H9 (cell line): ENCODE results near the gene SYCE3. TPM values are rescaled to one million over a fixed set of nuclear protein-coding genes. Genes with fewer than 3 reads are reported as not detected.

Experiments
- DNase-seq: peaks from one replicate; pipeline ENCODE4 v3.0.0-alpha.2; 2017
- H2AFZ ChIP-seq: one replicate; pipeline ENCODE4 v1.6.1; 2013; ENCODE audit warnings: mild to moderate bottlenecking, low read length, control low read depth, moderate library complexity
- H2AK5ac ChIP-seq: 2 replicates; pipeline ENCODE4 v1.6.1; 2013; ENCODE audit warnings: low read length, control low read depth, mixed read lengths; ENCODE audit not compliant: insufficient read length
- H2BK120ac ChIP-seq: one replicate; pipeline ENCODE4 v1.6.1; 2013; ENCODE audit warnings: low read depth, mild to moderate bottlenecking, low read length, control low read depth, inconsistent platforms; ENCODE audit not compliant: poor library complexity, severe bottlenecking
- H2BK12ac ChIP-seq: 2 replicates; pipeline ENCODE4 v1.6.1; 2013; ENCODE audit warnings: low read length, control low read depth, mixed read lengths, low read depth; ENCODE audit not compliant: insufficient read length
- H2BK15ac ChIP-seq: 2 replicates; pipeline ENCODE4 v1.6.1; 2013; ENCODE audit warnings: low read depth, low read length, control low read depth
- H2BK20ac ChIP-seq: one replicate; pipeline ENCODE4 v1.6.1; 2013; ENCODE audit warnings: low read depth, mild to moderate bottlenecking, low read length, control low read depth, inconsistent platforms; ENCODE audit not compliant: poor library complexity, severe bottlenecking
- H2BK5ac ChIP-seq: 2 replicates; pipeline ENCODE4 v1.6.1; 2013; ENCODE audit warnings: low read length, control low read depth, mixed read lengths; ENCODE audit not compliant: insufficient read length
- H3K14ac ChIP-seq: 2 replicates; pipeline ENCODE4 v1.6.1; 2013; ENCODE audit warnings: low read length, control low read depth; ENCODE audit not compliant: insufficient read depth
- H3K18ac ChIP-seq: 2 replicates; pipeline ENCODE4 v1.6.1; 2013; ENCODE audit warnings: low read depth, mild to moderate bottlenecking, mixed read lengths, low read length, control low read depth; ENCODE audit not compliant: insufficient read length
- H3K23ac ChIP-seq: 2 replicates; pipeline ENCODE4 v1.6.1; 2013; ENCODE audit warnings: low read length, control low read depth, mixed read lengths, low read depth; ENCODE audit not compliant: insufficient read length
- H3K23me2 ChIP-seq: 2 replicates; pipeline ENCODE4 v1.6.1; 2013; ENCODE audit warnings: low read depth, mild to moderate bottlenecking, mixed read lengths, low read length, control low read depth; ENCODE audit not compliant: insufficient read length, poor library complexity, severe bottlenecking
- H3K27ac ChIP-seq: 2 replicates; pipeline ENCODE4 v1.5.1; 2013; ENCODE audit warnings: low read length, control low read depth, mixed read lengths, low read depth; ENCODE audit not compliant: insufficient read length
- H3K27me3 ChIP-seq: 2 replicates; pipeline ENCODE4 v1.6.1; 2013; ENCODE audit warnings: low read length, control low read depth, inconsistent platforms; ENCODE audit not compliant: insufficient read depth
- H3K4ac ChIP-seq: 2 replicates; pipeline ENCODE4 v1.6.1; 2013; ENCODE audit warnings: low read depth, mild to moderate bottlenecking, control low read depth, inconsistent platforms, low read length, moderate library complexity
- H3K4me1 ChIP-seq: 2 replicates; pipeline ENCODE4 v1.6.1; 2013; ENCODE audit warnings: low read length, control low read depth, inconsistent platforms; ENCODE audit not compliant: insufficient read depth
- H3K4me2 ChIP-seq: 2 replicates; pipeline ENCODE4 v1.6.1; 2013; ENCODE audit warnings: low read length, control low read depth, mixed read lengths; ENCODE audit not compliant: insufficient read length, insufficient read depth
- H3K56ac ChIP-seq: 2 replicates; pipeline ENCODE4 v1.6.1; 2013; ENCODE audit warnings: low read depth, mild to moderate bottlenecking, mixed read lengths, low read length, control low read depth; ENCODE audit not compliant: insufficient read length
- H3K79me1 ChIP-seq: 2 replicates; pipeline ENCODE4 v1.6.1; 2013; ENCODE audit warnings: low read depth, mild to moderate bottlenecking, moderate library complexity, low read length, control low read depth, inconsistent platforms; ENCODE audit not compliant: insufficient read depth, poor library complexity, severe bottlenecking
- H3K79me2 ChIP-seq: 2 replicates; pipeline ENCODE4 v1.6.1; 2013; ENCODE audit warnings: low read length, control low read depth, inconsistent platforms; ENCODE audit not compliant: insufficient read depth
- H3K9ac ChIP-seq: 2 replicates; pipeline ENCODE4 v1.6.1; 2013; ENCODE audit warnings: low read length, control low read depth, mixed read lengths; ENCODE audit not compliant: insufficient read length; ENCODE audit errors: extremely low read depth
- H3K9me3 ChIP-seq: one replicate; pipeline ENCODE4 v1.6.1; 2013; ENCODE audit warnings: low read depth, low read length, inconsistent platforms; ENCODE audit not compliant: control insufficient read depth
- H3T11ph ChIP-seq: one replicate; pipeline ENCODE4 v1.6.1; 2013; ENCODE audit warnings: mild to moderate bottlenecking, low read length, control low read depth, inconsistent platforms
- H4K20me1 ChIP-seq: one replicate; pipeline ENCODE4 v1.6.1; 2013; ENCODE audit not compliant: control insufficient read depth, insufficient read length, insufficient read depth
- H4K5ac ChIP-seq: 2 replicates; pipeline ENCODE4 v1.6.1; 2013; ENCODE audit warnings: low read depth, mild to moderate bottlenecking, mixed read lengths, low read length, control low read depth; ENCODE audit not compliant: insufficient read length
- H4K8ac ChIP-seq: replicated peaks from 2 replicates; pipeline ENCODE4 v1.6.1; 2013; ENCODE audit warnings: low read length, control low read depth, mixed read lengths, low read depth; ENCODE audit not compliant: insufficient read length
- H4K91ac ChIP-seq: 2 replicates; pipeline ENCODE4 v1.6.1; 2013; ENCODE audit warnings: low read depth, mild to moderate bottlenecking, moderate library complexity, mixed read lengths, low read length, control low read depth; ENCODE audit not compliant: insufficient read length
- H3K27ac Mint-ChIP-seq, 3 experiments: 2 replicates in 2 of 3; 3 replicates in 1 of 3; pipeline ENCODE4 v1.8.0; 2020 to 2021; ENCODE audit warnings: mixed read lengths in 3 of 3, mild to moderate bottlenecking in 1 of 3, moderate library complexity in 1 of 3
- H3K27me3 Mint-ChIP-seq: 2 replicates; pipeline ENCODE4 v1.8.0; 2021; ENCODE audit warnings: low read depth, mild to moderate bottlenecking, moderate library complexity, mixed read lengths
- H3K36me3 Mint-ChIP-seq, 3 experiments: 2 replicates in 2 of 3; 3 replicates in 1 of 3; pipeline ENCODE4 v1.8.0; 2020 to 2021; ENCODE audit warnings: low read depth in 3 of 3, mixed read lengths in 3 of 3; ENCODE audit not compliant: insufficient read depth in 1 of 3
- H3K4me1 Mint-ChIP-seq, 2 experiments: 2 replicates each; pipeline ENCODE4 v1.8.0; 2020; ENCODE audit warnings: mixed read lengths in 2 of 2
- H3K4me3 Mint-ChIP-seq, 2 experiments: 2 replicates in 1 of 2; 3 replicates in 1 of 2; pipeline ENCODE4 v1.8.0; 2020 to 2021; ENCODE audit warnings: mild to moderate bottlenecking in 2 of 2, mixed read lengths in 2 of 2, moderate library complexity in 1 of 2
- H3K9me3 Mint-ChIP-seq, 2 experiments: 2 replicates in 1 of 2; 3 replicates in 1 of 2; pipeline ENCODE4 v1.8.0; 2020; ENCODE audit warnings: mild to moderate bottlenecking in 2 of 2, mixed read lengths in 2 of 2, moderate library complexity in 1 of 2
- CTCF ChIP-seq: fragments of 200-600 bp; sonication (generic); conservative IDR thresholded peaks from 3 replicates; pipeline ENCODE4 v1.8.0; 2021; ENCODE audit warnings: antibody characterized with exemption, mild to moderate bottlenecking
- whole genome bisulfite sequencing: extraction: QIAGEN DNeasy Blood & Tissue Kit; methylation state at CpG from one replicate; pipeline ENCODE4 v1.1.7; 2013; ENCODE audit warnings: missing lambda C conversion rate, low lambda C conversion rate, mixed read lengths; ENCODE audit not compliant: insufficient read length; ENCODE audit errors: extremely low coverage; 5-methylcytosine and 5-hydroxymethylcytosine counted together
- total RNA-seq: library from RNA; stranded (reverse); gene quantifications from 2 replicates; pipeline ENCODE4 v1.2.1, GENCODE V29; 2021

SYCE3 gene
- total RNA-seq, 1 experiment from 2014 or later: 0.85 TPM

GRCh38 chr22:50522208-50522805 lies 40.4 kb downstream of the SYCE3 start:
- Histone ChIP-seq H3K27me3 (no peaks in the 10 kb centered on the region), H3K79me2 (no peaks in the 10 kb centered on the region), H3K14ac (no peak overlapping the region), H3K4me2 (no peak overlapping the region), H2BK12ac (no peak overlapping the region), H2AFZ (no peak overlapping the region), H3K9me3 (no peaks in the 10 kb centered on the region), H4K5ac (no peak overlapping the region), H3K79me1 (no peaks in the 10 kb centered on the region), H3T11ph (no peak overlapping the region), H2AK5ac (no peak overlapping the region), H2BK15ac (no peak overlapping the region), H4K20me1 (no peaks in the 10 kb centered on the region), H3K18ac (no peak overlapping the region), H3K4ac (no peak overlapping the region), H3K4me1 (peaks cover 3% of the 10 kb centered on the region; the same call in 1 of the 2 replicates), H3K23ac (no peak overlapping the region), H3K23me2 (peaks cover 3% of the 10 kb centered on the region), H2BK20ac (no peak overlapping the region), H2BK5ac (no peak overlapping the region), H2BK120ac (no peak overlapping the region), H4K91ac (no peak overlapping the region), H3K56ac (no peak overlapping the region), H3K9ac (no peak overlapping the region), H3K27ac (no peak overlapping the region), H4K8ac (no peak overlapping the region)
- Mint-ChIP-seq H3K4me1 (peaks cover 11 to 15% of the 10 kb centered on the region in 2 experiments), H3K27ac (no peak overlapping the region), H3K36me3 (peaks cover 7 to 50% (median 38%) of the 10 kb centered on the region in 3 experiments; a peak in 6 of 7 replicates), H3K9me3 (no peaks in the 10 kb centered on the region), H3K27me3 (peaks cover 8% of the 10 kb centered on the region), H3K4me3 (no peak overlapping the region)
- no CpG with 5 or more reads among the region's 15 CpGs for WGBS
- TF ChIP-seq CTCF: no peak
- DNase-seq: no peak
